Measurements from ENCODE around the gene FLRT2.

FLRT2 gene

DNA sequence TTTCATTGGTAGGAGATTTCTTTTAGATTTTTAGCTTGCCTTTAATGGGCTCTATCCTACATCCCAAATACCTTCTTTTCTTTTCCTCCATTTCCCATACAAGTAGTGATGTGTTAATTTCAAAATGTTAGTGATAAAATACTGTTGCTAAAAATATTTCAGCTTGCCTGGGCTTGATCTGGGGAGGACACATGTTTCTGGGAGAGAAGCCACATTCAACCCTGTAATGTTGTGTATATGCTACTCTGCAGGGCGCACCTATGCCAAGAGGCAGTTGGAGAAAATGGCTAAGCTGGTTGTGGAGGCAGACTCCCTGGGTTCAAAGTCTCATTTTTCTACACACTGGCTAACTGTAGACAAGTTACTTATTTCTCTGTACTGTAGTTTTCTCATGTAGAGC lies 26.3 kb downstream of the FLRT2 start:
- H3K4me3 ChIP-seq (replicated peaks; ENCODE audit: low read depth, low read length), result no peak overlapping the region
- TF ChIP-seq, protein P1, sequence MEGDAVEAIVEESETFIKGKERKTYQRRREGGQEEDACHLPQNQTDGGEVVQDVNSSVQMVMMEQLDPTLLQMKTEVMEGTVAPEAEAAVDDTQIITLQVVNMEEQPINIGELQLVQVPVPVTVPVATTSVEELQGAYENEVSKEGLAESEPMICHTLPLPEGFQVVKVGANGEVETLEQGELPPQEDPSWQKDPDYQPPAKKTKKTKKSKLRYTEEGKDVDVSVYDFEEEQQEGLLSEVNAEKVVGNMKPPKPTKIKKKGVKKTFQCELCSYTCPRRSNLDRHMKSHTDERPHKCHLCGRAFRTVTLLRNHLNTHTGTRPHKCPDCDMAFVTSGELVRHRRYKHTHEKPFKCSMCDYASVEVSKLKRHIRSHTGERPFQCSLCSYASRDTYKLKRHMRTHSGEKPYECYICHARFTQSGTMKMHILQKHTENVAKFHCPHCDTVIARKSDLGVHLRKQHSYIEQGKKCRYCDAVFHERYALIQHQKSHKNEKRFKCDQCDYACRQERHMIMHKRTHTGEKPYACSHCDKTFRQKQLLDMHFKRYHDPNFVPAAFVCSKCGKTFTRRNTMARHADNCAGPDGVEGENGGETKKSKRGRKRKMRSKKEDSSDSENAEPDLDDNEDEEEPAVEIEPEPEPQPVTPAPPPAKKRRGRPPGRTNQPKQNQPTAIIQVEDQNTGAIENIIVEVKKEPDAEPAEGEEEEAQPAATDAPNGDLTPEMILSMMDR (IDR thresholded peaks at IDR 0.05; ENCODE audit: low read depth, low read length, missing control alignments), result no peak
- DNase-seq (ENCODE audit: extremely low read depth, low read depth), result no peak

DNA sequence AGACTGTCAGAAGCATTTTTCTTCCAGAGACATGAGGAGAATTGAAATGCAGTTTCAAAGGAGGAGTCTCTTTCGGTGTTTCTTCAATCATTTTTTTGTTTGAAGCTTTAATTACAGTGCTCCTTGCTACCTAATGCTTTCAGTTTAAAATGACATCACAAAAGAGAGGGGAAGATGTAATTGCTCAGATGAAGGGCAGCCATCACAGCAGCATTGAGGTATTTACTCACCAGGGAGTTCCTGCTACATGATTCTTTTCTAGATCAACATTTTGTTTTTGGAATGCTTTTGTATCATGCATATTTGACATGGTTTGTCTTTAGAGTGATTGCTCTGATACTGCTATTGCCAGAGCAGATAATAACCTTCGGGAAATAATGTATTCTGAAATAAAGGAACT lies 28.6 kb downstream of the FLRT2 start:
- TF ChIP-seq, protein P1 (IDR thresholded peaks at IDR 0.05; ENCODE audit: low read depth, low read length, missing control alignments), result no peak
- no peak overlapping the region for H3K4me3 ChIP-seq (replicated peaks; ENCODE audit: low read depth, low read length)
- DNase-seq (ENCODE audit: extremely low read depth, low read depth), result no peak

DNA sequence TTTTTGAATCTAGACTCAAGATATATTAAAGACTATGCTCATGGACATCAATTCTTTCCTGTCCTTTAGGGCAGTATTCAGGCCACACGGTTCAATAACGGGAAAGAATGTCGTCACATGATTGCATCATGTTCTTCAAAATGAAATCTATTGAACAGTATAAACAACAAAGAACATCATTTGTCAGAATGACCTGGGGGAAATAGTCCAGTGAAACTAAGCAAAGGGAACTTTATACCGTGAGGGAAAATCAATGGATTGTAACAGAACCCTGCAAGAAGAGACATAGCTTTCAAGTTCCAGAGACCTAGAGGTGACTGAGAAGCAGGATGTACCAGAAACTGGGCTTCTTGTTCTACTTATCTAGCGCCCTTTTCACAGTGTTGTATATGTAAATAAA lies 32.7 kb downstream of the FLRT2 start:
- no peak overlapping the region for H3K4me3 ChIP-seq (replicated peaks; ENCODE audit: low read depth, low read length)
- no peak for DNase-seq (ENCODE audit: extremely low read depth, low read depth)
- TF ChIP-seq, protein P1 (IDR thresholded peaks at IDR 0.05; ENCODE audit: low read depth, low read length, missing control alignments), result no peak

DNA sequence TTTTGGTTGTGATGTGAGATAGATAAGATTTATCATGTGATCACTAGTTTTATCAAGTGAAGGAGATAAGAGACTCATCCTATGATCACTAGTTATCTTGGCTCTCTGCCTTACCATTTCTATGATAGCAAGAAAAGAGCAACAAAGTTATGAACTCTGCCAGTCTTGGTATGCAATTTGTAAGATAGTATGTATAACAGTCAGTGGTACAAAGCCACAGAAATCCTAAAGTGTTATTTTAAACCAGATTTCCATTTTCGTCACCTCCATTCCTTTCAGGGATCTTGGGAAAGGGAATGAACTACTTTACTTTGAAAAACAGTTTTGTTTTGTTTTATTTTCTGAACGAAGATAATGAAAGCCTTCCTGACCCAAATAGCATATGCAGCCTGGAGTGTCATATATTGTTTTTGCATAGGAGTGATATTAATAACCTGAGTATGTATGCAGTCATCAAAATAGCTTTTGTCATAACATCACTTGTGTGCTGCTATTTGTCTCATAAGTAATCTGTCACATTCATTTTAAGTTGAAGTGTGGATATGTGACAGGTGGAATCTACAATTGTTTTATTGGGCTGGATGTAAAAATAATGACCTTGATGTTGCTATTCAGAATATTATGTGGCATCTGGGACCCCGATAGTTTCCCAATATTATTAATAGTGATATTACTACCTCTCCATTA lies 35.0 kb downstream of the FLRT2 start:
- DNase-seq (ENCODE audit: extremely low read depth, low read depth), result no peak
- H3K4me3 ChIP-seq (replicated peaks; ENCODE audit: low read depth, low read length), result no peak overlapping the region
- TF ChIP-seq, protein P1 (IDR thresholded peaks at IDR 0.05; ENCODE audit: low read depth, low read length, missing control alignments), result no peak

DNA sequence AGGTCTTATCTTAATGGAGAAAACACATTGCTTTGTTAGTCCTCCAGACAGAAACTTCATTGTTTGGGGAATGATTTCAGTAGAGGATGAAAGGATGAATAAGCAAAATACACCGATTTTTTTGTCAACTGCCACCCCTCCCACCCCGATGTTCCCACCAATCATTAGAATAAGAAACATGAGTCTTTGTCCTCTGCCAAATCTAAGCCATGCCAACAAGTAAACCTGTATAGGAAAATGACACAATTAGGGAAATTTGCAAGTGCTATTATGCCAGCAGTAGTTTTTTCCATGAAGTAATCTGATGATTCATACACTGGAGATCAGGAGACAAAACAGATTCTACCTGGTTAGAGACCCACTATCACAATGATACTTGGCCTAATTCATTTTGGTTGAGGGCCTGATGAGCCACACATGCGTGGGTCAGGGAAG lies 35.9 kb downstream of the FLRT2 start:
- TF ChIP-seq, protein P1 (IDR thresholded peaks at IDR 0.05; ENCODE audit: low read depth, low read length, missing control alignments), result no peak
- H3K4me3 ChIP-seq (replicated peaks; ENCODE audit: low read depth, low read length), result no peak overlapping the region
- DNase-seq (ENCODE audit: extremely low read depth, low read depth), result peak; percentile 17

DNA sequence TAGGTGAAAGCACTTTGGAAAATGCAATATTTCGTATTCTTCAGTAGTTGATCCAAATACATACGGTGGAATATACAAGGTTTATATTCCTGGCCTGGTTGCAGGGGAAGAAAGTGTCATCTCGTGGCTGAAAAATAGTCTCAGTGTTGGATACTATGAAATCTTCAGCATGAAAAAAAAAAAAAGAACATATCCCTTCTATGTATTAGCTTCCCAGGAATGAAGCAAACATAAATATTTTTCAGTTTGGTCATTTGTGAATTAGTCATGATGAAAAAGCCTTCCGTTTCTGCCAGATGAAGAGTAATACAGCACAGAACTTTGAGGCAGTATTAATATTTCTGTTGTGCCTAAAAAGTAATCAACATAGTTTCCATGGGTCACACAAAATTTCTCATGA lies 36.7 kb downstream of the FLRT2 start:
- peak; percentile 44 for DNase-seq (ENCODE audit: extremely low read depth, low read depth)
- no peak overlapping the region for H3K4me3 ChIP-seq (replicated peaks; ENCODE audit: low read depth, low read length)
- TF ChIP-seq, protein P1 (IDR thresholded peaks at IDR 0.05; ENCODE audit: low read depth, low read length, missing control alignments), result no peak

DNA sequence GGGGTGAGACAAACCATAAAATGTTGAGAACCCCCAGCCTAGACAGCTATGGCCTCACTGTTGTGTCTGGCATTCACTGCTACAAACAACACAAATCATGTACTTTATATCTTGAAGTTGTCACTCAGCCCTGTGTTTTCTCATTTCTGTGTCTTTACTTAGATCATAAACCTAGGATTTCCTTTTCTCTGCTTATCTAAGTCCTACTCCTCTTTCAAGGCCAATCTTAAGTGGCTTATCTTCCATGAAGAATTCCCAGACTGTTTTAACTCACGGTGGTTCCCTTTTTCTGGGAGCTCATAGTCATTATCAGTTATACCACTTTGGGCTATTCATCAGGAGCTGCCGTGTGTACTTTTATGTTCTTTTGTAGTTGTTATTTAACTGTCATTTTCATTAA lies 42.1 kb downstream of the FLRT2 start:
- DNase-seq (ENCODE audit: extremely low read depth, low read depth), result no peak
- no peak overlapping the region for H3K4me3 ChIP-seq (replicated peaks; ENCODE audit: low read depth, low read length)
- TF ChIP-seq, protein P1 (IDR thresholded peaks at IDR 0.05; ENCODE audit: low read depth, low read length, missing control alignments), result no peak

Measured in HFF-Myc (cell line).